Measurements from ENCODE around the gene TAX1BP3.
A peak's percentile ranks its signal among the peaks of the same experiment; 100 is the strongest.

Gene TAX1BP3

DNA sequence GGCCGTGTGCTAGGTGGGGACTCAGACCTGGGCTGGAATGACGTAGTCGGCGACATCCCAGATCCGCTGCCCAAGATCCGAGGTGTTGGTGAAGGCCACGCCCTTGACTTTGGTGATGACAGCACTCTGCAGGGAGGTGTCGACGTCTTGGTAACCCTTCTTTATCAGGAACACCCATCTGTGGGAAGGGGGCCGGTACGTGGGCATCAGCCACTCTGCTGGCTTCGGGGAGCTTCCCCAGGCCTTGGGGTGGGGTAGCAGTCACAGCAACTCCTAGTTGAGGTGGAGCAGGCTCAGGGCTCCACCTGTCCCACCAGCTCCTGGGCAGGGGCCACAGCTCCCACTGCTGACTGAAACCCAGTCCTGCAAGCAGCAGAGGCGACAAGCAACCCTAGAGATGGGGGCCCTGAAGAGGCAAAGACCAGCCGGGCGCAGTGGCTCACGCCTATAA, 23.3 kb upstream of the TAX1BP3 start:
- Histone ChIP-seq H3K4me3 (no peak overlapping the region), H3K4me1 (peaks cover 19 to 84% (median 72%) of the 10 kb centered on the region in 10 experiments), H3K9me3 (replicated peaks in 1 of 11) (no peaks in the 10 kb centered on the region)

DNA sequence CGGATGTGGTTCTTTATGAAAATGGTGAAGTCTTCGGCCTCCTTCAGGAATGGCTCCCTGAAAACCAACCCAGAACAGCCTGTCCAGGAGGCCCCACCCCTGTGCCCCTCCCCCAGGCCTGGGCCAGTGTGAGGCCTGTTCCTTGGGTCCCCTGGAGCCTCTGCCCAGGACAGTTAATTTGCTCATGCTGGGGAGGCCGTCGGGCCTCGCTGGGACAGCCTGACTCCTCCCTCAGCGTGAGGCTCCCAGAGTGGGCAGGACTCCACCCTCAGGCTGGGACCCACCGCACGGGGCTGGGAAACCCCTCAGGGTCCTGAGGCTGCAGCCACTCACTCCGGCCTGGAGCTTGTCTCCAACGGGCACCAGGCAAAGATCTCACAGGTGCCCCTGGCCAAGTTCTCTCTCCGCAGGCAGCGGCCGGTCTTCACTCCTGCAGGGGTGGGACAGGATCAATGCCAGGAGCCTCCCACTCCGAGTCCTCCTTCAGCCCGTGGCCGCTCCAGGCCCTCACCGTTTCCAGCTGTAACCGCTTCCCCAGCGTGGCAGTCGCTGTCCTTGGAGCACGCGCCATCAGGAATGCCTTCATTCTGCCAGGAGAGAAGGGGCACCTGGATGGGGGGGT, 21.8 kb upstream of the TAX1BP3 start:
- H3K4me1 ChIP-seq, result peaks cover 14 to 72% (median 61%) of the 10 kb centered on the region in 10 experiments
- no peak overlapping the region for H3K9ac ChIP-seq
- H3K36me3 ChIP-seq, result peaks cover 0 to 13% (median 0%) of the 10 kb centered on the region in 11 experiments; a peak in 2 of 22 replicates
- H3K4me3 ChIP-seq, result no peak overlapping the region
- no peaks in the 10 kb centered on the region for H3K9me3 ChIP-seq (replicated peaks in 1 of 11)
- H4K20me1 ChIP-seq, result peaks cover 0 to 34% (median 7%) of the 10 kb centered on the region in 11 experiments; a peak in 10 of 22 replicates
- no peak for TF ChIP-seq Cebpa-rat (IDR thresholded peaks at IDR 0.05)
- H3K27me3 ChIP-seq, result peaks cover 0 to 15% (median 0%) of the 10 kb centered on the region in 11 experiments; a peak in 6 of 22 replicates
- peak overlapping the region in 7 of 11 experiments; percentile 16 to 83 (median 51); a peak in 12 of 22 replicates for H3K4me2 ChIP-seq
- no peak overlapping the region for H3K27ac ChIP-seq

More for the DNA sequence above, 23.3 kb upstream of the TAX1BP3 start:
- Histone ChIP-seq H3K36me3 (peaks cover 0 to 13% (median 0%) of the 10 kb centered on the region in 11 experiments; a peak in 2 of 22 replicates), H3K9ac (no peak overlapping the region), H4K20me1 (peaks cover 0 to 34% (median 7%) of the 10 kb centered on the region in 11 experiments; a peak in 8 of 22 replicates), H3K4me2 (peak overlapping the region in 3 of 11 experiments; percentile 55 to 81 (median 56); a peak in 1 of 22 replicates), H3K27ac (no peak overlapping the region), H3K27me3 (peaks cover 0 to 18% (median 0%) of the 10 kb centered on the region in 11 experiments; a peak in 5 of 22 replicates)
- TF ChIP-seq Cebpa-rat (IDR thresholded peaks at IDR 0.05), result no peak

DNA sequence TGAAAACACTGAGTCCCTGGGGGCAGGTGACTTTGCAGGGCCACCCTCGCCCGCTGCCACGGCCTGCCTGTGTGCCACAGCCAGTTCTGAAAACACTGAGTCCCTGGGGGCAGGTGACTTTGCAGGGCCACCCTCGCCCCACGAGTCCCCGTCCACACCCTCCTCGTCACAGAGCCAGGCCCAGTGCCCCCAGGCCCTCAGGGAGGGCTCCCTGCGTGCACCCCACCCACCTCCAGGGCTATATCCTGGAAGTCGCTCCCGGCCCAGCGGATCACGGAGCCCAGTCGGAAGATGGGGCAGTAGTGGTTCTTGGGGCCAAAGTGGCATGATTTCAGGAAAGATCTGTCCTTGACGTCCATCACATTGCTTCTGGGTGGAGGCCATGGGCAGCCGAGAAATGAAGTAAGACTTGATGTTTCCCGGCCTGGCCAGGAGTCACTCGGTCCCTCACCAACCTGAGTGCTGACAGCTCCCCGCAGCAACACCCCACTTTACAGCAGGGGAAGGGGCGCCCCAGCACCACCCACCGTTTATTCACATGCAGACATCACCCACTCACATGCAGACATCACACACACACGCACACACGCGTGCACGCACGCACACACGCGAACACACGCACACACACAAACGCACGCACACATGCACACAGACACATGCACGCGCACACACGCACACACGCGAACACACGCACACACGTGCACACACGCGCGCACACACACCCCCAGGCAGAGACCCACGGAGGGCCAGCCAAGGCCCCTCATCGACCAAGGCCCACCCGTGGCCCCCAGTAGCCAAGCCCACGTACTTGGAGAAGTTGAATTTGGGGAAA, 21.1 kb upstream of the TAX1BP3 start:
- peaks cover 14 to 71% (median 57%) of the 10 kb centered on the region in 10 experiments for H3K4me1 ChIP-seq
- peak overlapping the region in 8 of 11 experiments; percentile 2 to 83 (median 74); a peak in 12 of 22 replicates for H3K4me2 ChIP-seq
- H3K27me3 ChIP-seq, result peaks cover 0 to 19% (median 0%) of the 10 kb centered on the region in 11 experiments; a peak in 5 of 22 replicates
- TF ChIP-seq Cebpa-rat (IDR thresholded peaks at IDR 0.05), result no peak
- peaks cover 0 to 13% (median 0%) of the 10 kb centered on the region in 11 experiments; a peak in 2 of 22 replicates for H3K36me3 ChIP-seq
- no peak overlapping the region for H3K9ac ChIP-seq
- no peak overlapping the region for H3K27ac ChIP-seq
- H4K20me1 ChIP-seq, result peaks cover 0 to 30% (median 3%) of the 10 kb centered on the region in 11 experiments; a peak in 10 of 22 replicates
- no peaks in the 10 kb centered on the region for H3K9me3 ChIP-seq (replicated peaks in 1 of 11)
- no peak overlapping the region for H3K4me3 ChIP-seq

DNA sequence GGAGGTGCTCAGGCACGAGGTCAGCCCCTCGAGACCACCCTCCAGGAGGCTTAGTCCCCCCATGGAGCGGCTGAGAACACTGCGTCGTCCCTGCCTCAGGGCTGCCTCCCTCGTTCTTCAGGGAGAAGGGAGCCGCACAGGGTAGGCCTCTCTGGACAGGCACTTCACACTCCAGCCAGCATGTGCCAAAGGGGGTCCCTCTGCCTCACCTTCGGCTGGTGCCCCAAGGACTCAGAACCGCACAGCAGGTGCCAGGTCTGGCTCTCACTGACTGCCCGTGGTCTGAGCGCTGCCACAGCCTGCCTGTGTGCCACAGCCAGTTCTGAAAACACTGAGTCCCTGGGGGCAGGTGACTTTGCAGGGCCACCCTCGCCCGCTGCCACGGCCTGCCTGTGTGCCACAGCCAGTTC, 20.5 kb upstream of the TAX1BP3 start:
- peaks cover 0 to 30% (median 5%) of the 10 kb centered on the region in 11 experiments; a peak in 10 of 22 replicates for H4K20me1 ChIP-seq
- no peaks in the 10 kb centered on the region for H3K9me3 ChIP-seq (replicated peaks in 1 of 11)
- H3K27ac ChIP-seq, result 0 out of 22 replicates have a peak overlapping the region, but pooled peaks of 1 of the 11 experiments have one; percentile 25
- H3K4me2 ChIP-seq, result peak overlapping the region in 8 of 11 experiments; percentile 2 to 83 (median 74); a peak in 17 of 22 replicates
- H3K4me3 ChIP-seq, result no peak overlapping the region
- peak overlapping the region in 4 of 11 experiments; percentile 2 to 54 (median 32); a peak in 4 of 22 replicates for H3K9ac ChIP-seq
- peaks cover 12 to 69% (median 51%) of the 10 kb centered on the region in 10 experiments for H3K4me1 ChIP-seq
- TF ChIP-seq Cebpa-rat (IDR thresholded peaks at IDR 0.05), result no peak
- H3K27me3 ChIP-seq, result peaks cover 0 to 23% (median 0%) of the 10 kb centered on the region in 11 experiments; a peak in 5 of 22 replicates
- peaks cover 0 to 13% (median 0%) of the 10 kb centered on the region in 11 experiments; a peak in 2 of 22 replicates for H3K36me3 ChIP-seq

DNA sequence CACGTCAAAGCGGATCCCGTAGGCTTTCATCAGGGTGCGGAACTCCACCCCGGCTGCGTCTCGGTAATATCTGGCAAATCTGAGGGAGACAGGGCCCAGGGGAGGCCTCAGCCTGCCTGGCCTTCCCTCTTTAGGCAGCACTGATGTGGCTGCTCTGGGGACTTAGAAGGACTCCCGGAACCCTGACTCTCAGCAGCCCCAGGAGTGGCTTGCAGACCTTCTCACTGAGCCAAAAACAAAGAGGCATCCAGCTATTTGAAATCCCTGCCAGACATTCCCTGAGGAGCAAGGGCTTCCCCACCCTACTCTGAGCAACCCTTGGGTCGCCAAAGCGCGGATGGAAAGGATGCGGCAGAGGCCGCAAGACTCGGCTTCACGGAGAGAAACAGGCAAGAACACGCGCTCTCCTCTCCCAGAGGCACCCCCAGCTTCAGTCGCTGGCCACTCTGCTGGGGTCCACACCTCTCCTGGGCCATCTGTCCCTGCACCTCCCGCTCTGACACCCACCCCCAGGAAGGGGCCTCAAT, 19.7 kb upstream of the TAX1BP3 start:
- Histone ChIP-seq H3K9ac (peak overlapping the region in 6 of 11 experiments; percentile 2 to 54 (median 20); a peak in 8 of 22 replicates), H3K4me2 (peak overlapping the region; percentile 1 to 83 (median 69); a peak in 19 of 22 replicates), H3K27ac (peak overlapping the region in 4 of 11 experiments; percentile 6 to 54 (median 24); a peak in 5 of 22 replicates), H3K9me3 (replicated peaks in 1 of 11) (no peaks in the 10 kb centered on the region), H3K4me3 (no peak overlapping the region), H3K4me1 (peaks cover 9 to 68% (median 45%) of the 10 kb centered on the region in 10 experiments), H4K20me1 (peaks cover 0 to 30% (median 5%) of the 10 kb centered on the region in 11 experiments; a peak in 10 of 22 replicates), H3K36me3 (peaks cover 0 to 13% (median 0%) of the 10 kb centered on the region in 11 experiments; a peak in 2 of 22 replicates), H3K27me3 (peaks cover 0 to 23% (median 0%) of the 10 kb centered on the region in 11 experiments; a peak in 5 of 22 replicates)
- no peak for TF ChIP-seq Cebpa-rat (IDR thresholded peaks at IDR 0.05)

DNA sequence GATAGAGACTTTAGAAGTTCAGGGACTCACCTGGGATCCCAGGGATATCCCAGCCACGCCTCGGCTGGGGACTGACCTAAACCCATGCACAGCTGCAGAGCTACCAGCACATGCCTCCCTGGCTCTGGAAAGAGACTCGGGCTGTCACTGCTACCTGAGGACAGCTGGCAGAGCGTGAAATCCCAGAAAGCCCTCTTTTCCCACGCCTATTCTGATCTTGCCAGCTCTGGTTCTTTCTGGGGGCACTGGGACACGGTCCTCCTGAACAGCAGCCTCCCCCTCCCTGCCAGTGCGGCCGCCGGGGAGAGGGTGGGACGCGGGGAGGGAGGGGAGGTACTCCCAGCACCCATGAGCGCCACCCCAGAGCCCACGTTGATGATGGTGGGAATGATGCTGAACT, 16.8 kb upstream of the TAX1BP3 start:
- Histone ChIP-seq H3K9ac (peak overlapping the region in 1 of 11 experiments; percentile 37; a peak in 1 of 22 replicates), H3K36me3 (peaks cover 0 to 6% (median 0%) of the 10 kb centered on the region in 11 experiments; a peak in 1 of 22 replicates), H4K20me1 (peaks cover 0 to 18% (median 0%) of the 10 kb centered on the region in 11 experiments; a peak in 8 of 22 replicates), H3K27ac (0 out of 22 replicates have a peak overlapping the region, but pooled peaks of 1 of the 11 experiments have one; percentile 27), H3K4me3 (no peak overlapping the region), H3K4me1 (peaks cover 9 to 44% (median 29%) of the 10 kb centered on the region in 10 experiments; a peak in 19 of 20 replicates), H3K9me3 (replicated peaks in 1 of 11) (no peaks in the 10 kb centered on the region), H3K4me2 (peak overlapping the region in 9 of 11 experiments; percentile 24 to 83 (median 49); a peak in 13 of 22 replicates), H3K27me3 (peaks cover 0 to 23% (median 0%) of the 10 kb centered on the region in 11 experiments; a peak in 5 of 22 replicates)
- TF ChIP-seq Cebpa-rat (IDR thresholded peaks at IDR 0.05), result no peak

DNA sequence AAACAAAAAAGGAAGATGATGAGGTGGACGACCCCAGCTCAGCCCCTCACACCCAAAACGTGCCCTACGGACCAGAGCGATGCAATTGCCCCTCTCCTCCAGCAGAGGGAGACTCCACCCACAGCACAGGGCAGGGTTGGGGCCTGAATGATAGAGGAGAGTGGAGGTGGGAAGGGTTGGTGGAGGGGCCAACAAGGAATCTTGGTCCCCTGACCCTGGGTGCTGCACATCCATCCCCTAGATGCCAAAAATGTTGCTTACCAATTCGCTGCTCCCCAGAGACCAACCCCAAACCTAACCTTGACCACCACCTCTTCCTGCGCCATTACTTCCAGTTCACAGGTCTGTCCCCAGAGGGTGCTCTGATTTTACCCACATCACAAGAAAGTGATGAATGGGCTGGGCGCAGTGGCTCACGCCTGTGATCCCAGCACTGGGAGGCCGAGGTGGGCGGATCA, 14.7 kb upstream of the TAX1BP3 start:
- Histone ChIP-seq H3K4me1 (peaks cover 8 to 25% (median 20%) of the 10 kb centered on the region in 10 experiments), H3K9me3 (replicated peaks in 1 of 11) (no peaks in the 10 kb centered on the region), H3K27ac (no peak overlapping the region)

More for the DNA sequence above, 14.7 kb upstream of the TAX1BP3 start:
- TF ChIP-seq Cebpa-rat (IDR thresholded peaks at IDR 0.05), result no peak
- peaks cover 0 to 14% (median 0%) of the 10 kb centered on the region in 11 experiments; a peak in 4 of 22 replicates for H3K27me3 ChIP-seq
- peaks cover 0 to 19% (median 0%) of the 10 kb centered on the region in 11 experiments; a peak in 4 of 22 replicates for H3K36me3 ChIP-seq
- H3K4me2 ChIP-seq, result peak overlapping the region in 2 of 11 experiments; percentile 1 to 26; a peak in 2 of 22 replicates
- H4K20me1 ChIP-seq, result peaks cover 0 to 18% (median 0%) of the 10 kb centered on the region in 11 experiments; a peak in 6 of 22 replicates
- no peak overlapping the region for H3K4me3 ChIP-seq
- no peak overlapping the region for H3K9ac ChIP-seq

All from BLaER1 treated with 17β-estradiol and CSF1 and Interleukin-3, amounts not matched to agents 10 nM and 100 nM (cell line).